Right lobe of liver (tissue), 6 donors: ENCODE measurements around the gene TM2D1. TPM values are rescaled to one million over a fixed set of nuclear protein-coding genes. Genes with fewer than 3 reads are reported as not detected.
"Not testable (repeated sequence)": the region's sequence is repeated elsewhere in the genome, so short reads cannot be mapped to it uniquely, and the experiment has no call there.

Source experiments
- ATAC-seq, 4 donors: fragments of 200-7000 bp; cut with Tn5 transposase; one replicate each; pipeline ENCODE4 v1.9.1; 2020; ENCODE audit warnings: mild to moderate bottlenecking in 4 of 4, moderate library complexity in 4 of 4
- DNase-seq, 3 donors: peaks; one replicate each; pipeline ENCODE4 v3.0.0-alpha.2; 2020
- H3K27ac ChIP-seq, 3 donors: fragments of 200-600 bp; one replicate each; pipeline ENCODE4 v1.8.0; 2022
- H3K27me3 ChIP-seq, 2 donors: fragments of 200-600 bp; one replicate each; pipeline ENCODE4 v1.8.0; 2022
- H3K36me3 ChIP-seq, 4 donors: fragments of 200-600 bp; sonication (generic) in 1 of 4; one replicate each; pipeline versions ENCODE4 v1.5.1 to v1.8.0; 2017 to 2022; ENCODE audit warnings: control low read depth in 1 of 4
- H3K4me1 ChIP-seq, 4 donors: fragments of 200-600 bp; sonication (generic) in 1 of 4; one replicate each; pipeline versions ENCODE4 v1.5.1 to v1.8.0; 2017 to 2022; ENCODE audit warnings: control low read depth in 1 of 4
- H3K4me3 ChIP-seq, 3 donors: fragments of 200-600 bp; one replicate each; pipeline ENCODE4 v1.8.0; 2022
- H3K9me3 ChIP-seq, 4 donors: fragments of 200-600 bp; sonication (generic) in 1 of 4; one replicate each; pipeline versions ENCODE4 v1.5.1 to v1.8.0; 2017 to 2022; ENCODE audit warnings: control low read depth in 1 of 4
- POLR2A ChIP-seq: fragments of 450-650 bp; IDR thresholded peaks from one replicate; pipeline ENCODE4 v1.6.1; 2017; ENCODE audit warnings: antibody characterized with exemption, mild to moderate bottlenecking
- WGBS: methylation state at CpG from one replicate; pipeline ENCODE4 v1.1.6; 2018; ENCODE audit warnings: low coverage, low lambda C conversion rate; ENCODE audit not compliant: insufficient coverage; ENCODE audit errors: missing lambda C conversion rate; 5-methylcytosine and 5-hydroxymethylcytosine counted together
- intact Hi-C, 2 donors: fragments of 100-400 bp; cut with DNase I; formaldehyde crosslinking; loops; one replicate each; pipeline versions ENCODE4 v1.11.2 to v1.14.1; 2022
- total RNA-seq, 6 experiments: library from RNA; depleted of rRNA in 2 of 6; stranded (reverse); fragments of >200 nt in 2 of 6; fragmentation: NEBNext Ultra II Directional in 3 of 6; extraction: Animal tissue kit (Norgen Biotek cat#: 25700) in 3 of 6; gene quantifications; one replicate each; pipeline versions ENCODE4 v1.1.0 to v1.2.4, GENCODE V29; 2016 to 2023
- TF ChIP-seq, protein P1 (sequence below), 4 donors: fragments of 200-600 bp in 3 of 4; fragments of 450-650 bp in 1 of 4; IDR thresholded peaks; one replicate each; pipeline versions ENCODE4 v1.5.1 to v1.8.0; 2016 to 2022; ENCODE audit warnings: antibody characterized with exemption in 4 of 4, mild to moderate bottlenecking in 2 of 4
- donor health status: DM: no; HTN: yes; CAD: no.
- donor health status: DM: no; HTN: no; CAD: no.
- donor health status: DM: no; HTN: no; CAD: no.
- donor health status: DM: no; HTN: yes; CAD: no.
- donor health status: DM: no; HTN: yes; CAD: no.

The TM2D1 gene
- total RNA-seq, 6 experiments from 2014 or later: 15.0 to 24.5 (median 20.3) TPM

DNA sequence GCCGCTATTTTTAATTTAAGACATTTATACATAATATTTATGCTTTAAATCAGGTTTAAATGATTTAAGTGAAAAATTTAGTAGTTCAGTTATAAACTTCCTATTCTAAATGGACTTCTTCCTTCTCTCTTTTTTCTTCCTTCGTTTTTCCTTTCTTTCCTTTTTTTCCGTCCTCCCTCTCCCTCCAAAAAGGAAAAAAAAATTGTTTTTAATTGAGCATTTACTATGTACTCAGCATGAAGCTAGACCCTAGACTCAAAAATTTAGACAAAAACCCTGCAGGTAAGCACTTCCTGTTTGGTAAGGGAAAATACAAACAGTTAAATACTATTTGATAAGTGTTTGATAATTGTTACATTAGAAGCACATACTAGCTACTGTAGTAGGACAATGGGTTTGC is 2.6 kb upstream of the TM2D1 start:
- Histone ChIP-seq H3K4me3 (no peak overlapping the region), H3K4me1 (peaks cover 0 to 13% (median 4%) of the 10 kb centered on the region in 4 donors), H3K27ac (no peak overlapping the region), H3K27me3 (no peaks in the 10 kb centered on the region), H3K9me3 (no peaks in the 10 kb centered on the region), H3K36me3 (no peaks in the 10 kb centered on the region)
- 59% methylated on average over 3 of the region's 3 CpGs for WGBS
- intact Hi-C loops: no loop called here
- TF ChIP-seq POLR2A: no peak
- TF ChIP-seq, protein P1, sequence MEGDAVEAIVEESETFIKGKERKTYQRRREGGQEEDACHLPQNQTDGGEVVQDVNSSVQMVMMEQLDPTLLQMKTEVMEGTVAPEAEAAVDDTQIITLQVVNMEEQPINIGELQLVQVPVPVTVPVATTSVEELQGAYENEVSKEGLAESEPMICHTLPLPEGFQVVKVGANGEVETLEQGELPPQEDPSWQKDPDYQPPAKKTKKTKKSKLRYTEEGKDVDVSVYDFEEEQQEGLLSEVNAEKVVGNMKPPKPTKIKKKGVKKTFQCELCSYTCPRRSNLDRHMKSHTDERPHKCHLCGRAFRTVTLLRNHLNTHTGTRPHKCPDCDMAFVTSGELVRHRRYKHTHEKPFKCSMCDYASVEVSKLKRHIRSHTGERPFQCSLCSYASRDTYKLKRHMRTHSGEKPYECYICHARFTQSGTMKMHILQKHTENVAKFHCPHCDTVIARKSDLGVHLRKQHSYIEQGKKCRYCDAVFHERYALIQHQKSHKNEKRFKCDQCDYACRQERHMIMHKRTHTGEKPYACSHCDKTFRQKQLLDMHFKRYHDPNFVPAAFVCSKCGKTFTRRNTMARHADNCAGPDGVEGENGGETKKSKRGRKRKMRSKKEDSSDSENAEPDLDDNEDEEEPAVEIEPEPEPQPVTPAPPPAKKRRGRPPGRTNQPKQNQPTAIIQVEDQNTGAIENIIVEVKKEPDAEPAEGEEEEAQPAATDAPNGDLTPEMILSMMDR (IDR thresholded peaks at IDR 0.05): no peak
- DNase-seq (no peak), ATAC-seq (no peak)

DNA sequence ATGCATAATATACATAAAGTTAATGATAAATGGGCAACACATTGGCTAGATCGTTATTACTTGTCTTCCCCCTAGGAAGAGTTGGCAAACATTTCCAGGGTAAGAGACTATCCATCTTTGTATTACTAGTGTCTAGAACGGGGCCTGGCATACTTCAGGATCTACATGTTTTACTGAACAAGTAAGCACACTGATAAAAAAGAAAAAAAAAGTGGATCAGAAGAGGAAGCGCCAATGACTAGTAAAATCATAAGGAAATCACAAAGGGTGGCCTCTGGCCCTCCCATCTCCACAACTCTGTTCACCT is 482 bp downstream of the TM2D1 start:
- no peak for TF ChIP-seq POLR2A
- TF ChIP-seq, protein P1 (IDR thresholded peaks at IDR 0.05): no peak
- DNase-seq: no peak
- Histone ChIP-seq H3K9me3 (no peaks in the 10 kb centered on the region), H3K27me3 (no peaks in the 10 kb centered on the region), H3K4me3 (peak overlapping the region; percentile 71 to 98 (median 89)), H3K4me1 (peaks cover 0 to 27% (median 4%) of the 10 kb centered on the region in 4 donors), H3K36me3 (no peaks in the 10 kb centered on the region), H3K27ac (peak overlapping the region; percentile 75 to 96 (median 92))
- intact Hi-C loops: no loop called here
- 0% methylated on average over 3 of the region's 3 CpGs for WGBS
- no peak for ATAC-seq

DNA sequence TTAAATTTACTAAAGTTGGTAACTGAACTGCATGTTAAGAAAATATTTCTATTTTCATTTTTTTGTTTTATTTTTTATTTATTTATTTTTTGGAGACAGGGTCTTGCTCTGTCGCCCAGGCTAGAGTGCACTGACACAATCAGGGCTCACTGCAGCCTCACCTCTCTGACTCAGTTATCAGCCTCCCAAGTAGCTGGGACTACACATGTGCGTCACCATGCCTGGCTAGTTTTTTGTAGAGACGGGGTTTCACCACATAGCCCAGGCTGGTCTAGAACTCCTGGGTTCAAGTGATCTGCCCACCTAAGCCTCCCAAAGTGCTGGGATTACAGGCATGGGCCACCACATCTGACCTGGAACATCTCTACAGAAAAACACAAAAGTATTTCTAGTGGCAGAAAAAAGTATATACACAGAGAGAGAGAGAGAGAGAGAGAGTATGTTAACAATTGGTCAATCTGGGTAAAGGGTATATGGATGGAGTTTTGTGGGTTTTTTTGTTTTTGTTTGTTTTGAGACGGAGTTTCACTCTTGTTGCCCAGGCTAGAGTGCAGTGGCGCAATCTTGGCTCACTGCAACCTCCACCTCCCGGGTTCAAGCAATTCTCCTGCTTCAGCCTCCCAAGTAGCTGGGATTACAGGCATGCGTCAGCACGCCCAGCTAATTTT is 5.8 kb downstream of the TM2D1 start:
- H3K9me3 ChIP-seq, intact Hi-C loops, H3K27me3 ChIP-seq, H3K4me3 ChIP-seq, H3K36me3 ChIP-seq, DNase-seq: not testable (repeated sequence)
- ATAC-seq: peak in 3 of 4 donors; percentile 65 to 82 (median 75)
- peaks cover 0 to 26% (median 3%) of the 10 kb centered on the region in 4 donors for H3K4me1 ChIP-seq
- WGBS: 60% methylated on average over 4 of the region's 8 CpGs
- H3K27ac ChIP-seq: peak overlapping the region in 1 of 3 donors; percentile 32

DNA sequence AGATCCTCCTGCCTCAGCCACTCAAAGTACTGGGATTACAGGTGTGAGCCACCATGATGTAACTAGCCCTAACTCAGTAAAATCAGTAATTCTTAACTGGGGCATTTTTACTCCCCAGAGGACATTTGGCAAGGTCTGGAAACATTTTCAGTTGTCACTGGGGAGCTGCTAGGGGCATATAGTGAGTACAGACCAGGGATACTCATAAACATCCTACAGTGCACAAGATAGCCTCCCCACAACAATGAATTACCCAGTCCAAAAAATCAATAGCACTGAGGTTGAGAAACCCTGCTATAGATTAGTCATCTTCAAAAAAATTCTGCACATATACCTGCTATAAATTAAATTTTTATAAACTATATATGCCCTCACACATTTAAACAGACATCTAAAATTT is 13.0 kb downstream of the TM2D1 start:
- Histone ChIP-seq H3K9me3 (no peaks in the 10 kb centered on the region), H3K4me3 (no peak overlapping the region), H3K27me3 (no peaks in the 10 kb centered on the region), H3K27ac (no peak overlapping the region), H3K4me1 (peaks cover 0 to 19% (median 0%) of the 10 kb centered on the region in 4 donors), H3K36me3 (peaks cover 0 to 17% (median 6%) of the 10 kb centered on the region in 4 donors)
- ATAC-seq (no peak), DNase-seq (no peak)
- TF ChIP-seq, protein P1 (IDR thresholded peaks at IDR 0.05): no peak
- TF ChIP-seq POLR2A: no peak
- intact Hi-C loops: no loop called here

DNA sequence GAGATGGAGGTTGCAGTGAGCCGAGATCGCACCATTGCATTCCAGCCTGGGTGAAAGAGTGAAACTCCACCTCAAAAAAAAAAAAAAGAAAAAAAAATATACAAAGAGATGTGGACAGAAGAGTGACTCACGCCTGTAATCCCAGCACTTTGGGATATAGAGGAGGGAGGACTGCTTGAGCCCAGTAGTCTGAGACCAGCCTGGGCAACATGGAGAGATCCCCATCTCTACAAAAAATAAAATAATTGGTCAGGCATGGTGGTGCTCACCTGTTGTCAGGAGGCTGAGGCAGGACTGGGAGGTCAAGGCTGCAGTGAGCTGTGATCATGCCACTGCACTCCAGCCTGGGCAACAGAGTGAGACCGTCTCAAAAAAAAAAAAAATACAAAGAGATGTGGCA is 13.7 kb downstream of the TM2D1 start:
- H3K27ac ChIP-seq, DNase-seq, H3K27me3 ChIP-seq, H3K9me3 ChIP-seq, intact Hi-C loops, H3K4me3 ChIP-seq: not testable (repeated sequence)
- Histone ChIP-seq H3K36me3 (peaks cover 0 to 22% (median 7%) of the 10 kb centered on the region in 4 donors), H3K4me1 (peaks cover 0 to 19% (median 0%) of the 10 kb centered on the region in 4 donors)
- WGBS: 94% methylated on average over 4 of the region's 4 CpGs
- ATAC-seq: peak in 1 of 4 donors; percentile 57
